GM19455 (cell line): ENCODE data around the gene SPRR1B.
"Not testable (repeated sequence)": the region's sequence is repeated elsewhere in the genome, so short reads cannot be mapped to it uniquely, and the experiment has no call there.

Source experiments
- ATAC-seq: cut with Tn5 transposase; IDR thresholded peaks from one replicate; pipeline ENCODE4 v1.9.1; 2021; ENCODE audit not compliant: unreplicated experiment

The SPRR1B gene

GRCh38 chr1:153030895-153031294 lies at the start of gene SPRR1B:
SPRR1B (plus strand) TSS chr1:153031203; CDS start chr1:153032346, 1,143 bp downstream.
- no peak for ATAC-seq

GRCh38 chr1:152982076-152982475 lies 48.9 kb upstream of the SPRR1B start:
- ATAC-seq = no peak

GRCh38 chr1:152983234-152983633 lies 47.8 kb upstream of the SPRR1B start:
- ATAC-seq = no peak

- no peak for ATAC-seq
Measured at GRCh38 chr1:152983743-152984142, 47.3 kb upstream of the SPRR1B start, which contains the start of gene SPRR1A. SPRR1A (plus strand) TSS chr1:152984081; CDS start chr1:152985231, 1,150 bp downstream.

GRCh38 chr1:152986578-152986977 lies 44.4 kb upstream of the SPRR1B start:
- ATAC-seq = no peak

GRCh38 chr1:152993186-152993585 lies 37.8 kb upstream of the SPRR1B start:
- ATAC-seq = no peak

- ATAC-seq = no peak
Measured at GRCh38 chr1:152995842-152996241, 35.2 kb upstream of the SPRR1B start.

GRCh38 chr1:152996633-152997400 lies 34.2 kb upstream of the SPRR1B start:
- no peak for ATAC-seq

- ATAC-seq = no peak
Measured at GRCh38 chr1:152997901-152998300, 33.1 kb upstream of the SPRR1B start.

- ATAC-seq = no peak
Measured at GRCh38 chr1:152998476-152998875, 32.5 kb upstream of the SPRR1B start.

GRCh38 chr1:152999818-153000217 lies 31.2 kb upstream of the SPRR1B start:
- ATAC-seq = no peak

- no peak for ATAC-seq
Measured at GRCh38 chr1:153000294-153000693, 30.7 kb upstream of the SPRR1B start.

- no peak for ATAC-seq
Measured at GRCh38 chr1:153001382-153001781, 29.6 kb upstream of the SPRR1B start, which contains the start of gene SPRR3. SPRR3 (plus strand) TSS chr1:153001749; CDS start chr1:153003021, 1,272 bp downstream.

GRCh38 chr1:153011235-153011758 lies 19.7 kb upstream of the SPRR1B start:
- ATAC-seq = not testable (repeated sequence)

- ATAC-seq = not testable (repeated sequence)
Measured at GRCh38 chr1:153021829-153022228, 9.2 kb upstream of the SPRR1B start.

GRCh38 chr1:153022340-153022739 lies 8.7 kb upstream of the SPRR1B start:
- not testable (repeated sequence) for ATAC-seq

GRCh38 chr1:153023109-153023508 lies 7.9 kb upstream of the SPRR1B start:
- ATAC-seq = no peak

GRCh38 chr1:153024413-153024812 lies 6.6 kb upstream of the SPRR1B start:
- ATAC-seq = no peak

GRCh38 chr1:153025797-153026196 lies 5.2 kb upstream of the SPRR1B start:
- ATAC-seq = no peak

- no peak for ATAC-seq
Measured at GRCh38 chr1:153028766-153029165, 2.2 kb upstream of the SPRR1B start.

GRCh38 chr1:153032073-153032472 lies 1.1 kb downstream of the SPRR1B start:
- ATAC-seq = no peak

- no peak for ATAC-seq
Measured at GRCh38 chr1:153032677-153033308, 1.8 kb downstream of the SPRR1B start.
